Subcutaneous abdominal adipose tissue (tissue), 5 donors: ENCODE data around the gene SRC.
A peak's percentile ranks its signal among the peaks of the same experiment; 100 is the strongest.

Source experiments
- H3K27ac ChIP-seq: one replicate; pipeline ENCODE4 v1.7.0; 2013; ENCODE audit warnings: low read depth, mild to moderate bottlenecking, inconsistent platforms, low read length, moderate library complexity
- H3K27me3 ChIP-seq, 5 donors: one replicate each; pipeline ENCODE4 v1.7.0; 2013; ENCODE audit warnings: low read length in 5 of 5, inconsistent platforms in 1 of 5; ENCODE audit not compliant: control insufficient read depth in 5 of 5, insufficient read depth in 4 of 5
- H3K36me3 ChIP-seq, 5 donors: one replicate each; pipeline ENCODE4 v1.7.0; 2013; ENCODE audit warnings: low read length in 5 of 5; ENCODE audit not compliant: control insufficient read depth in 5 of 5, insufficient read depth in 5 of 5
- H3K4me1 ChIP-seq, 5 donors: one replicate each; pipeline ENCODE4 v1.7.0; 2013; ENCODE audit warnings: low read length in 5 of 5, mild to moderate bottlenecking in 3 of 5, moderate library complexity in 1 of 5; ENCODE audit not compliant: control insufficient read depth in 5 of 5, insufficient read depth in 5 of 5
- H3K4me3 ChIP-seq, 5 donors: one replicate each; pipeline ENCODE4 v1.7.0; 2013; ENCODE audit warnings: low read length in 5 of 5, low read depth in 1 of 5
- H3K9ac ChIP-seq, 5 donors: one replicate each; pipeline ENCODE4 v1.7.0; 2013; ENCODE audit warnings: low read length in 5 of 5, mild to moderate bottlenecking in 4 of 5, moderate library complexity in 3 of 5
- H3K9me3 ChIP-seq, 5 donors: one replicate each; pipeline ENCODE4 v1.7.0; 2013; ENCODE audit warnings: low read length in 5 of 5; ENCODE audit not compliant: control insufficient read depth in 5 of 5
- donor health status: healthy.
- donor health status: healthy.
- donor health status: healthy.
- donor health status: healthy.
- donor health status: healthy.

SRC gene

DNA sequence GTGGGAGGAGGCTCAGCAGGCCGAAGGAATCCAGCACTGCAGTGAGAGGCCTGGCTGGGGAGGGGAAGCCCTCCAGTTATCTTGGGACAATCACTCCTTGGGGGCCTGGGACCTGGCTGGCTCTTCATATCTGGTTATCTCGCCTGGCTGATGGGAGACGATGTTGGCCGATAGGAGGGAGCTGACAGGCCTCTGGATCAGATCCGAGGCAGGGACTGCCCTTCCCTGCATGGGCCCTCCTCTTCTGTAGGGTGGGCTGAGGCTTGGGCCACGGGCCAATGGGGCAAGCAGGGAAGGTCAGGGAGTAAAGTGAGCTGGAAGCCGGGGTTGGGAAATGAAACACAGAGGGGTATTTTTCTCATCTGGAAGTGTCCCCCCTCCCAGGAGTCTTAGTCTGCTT, 31.3 kb upstream of the SRC start:
- no peak overlapping the region for H3K4me3 ChIP-seq
- H3K27ac ChIP-seq, result peak overlapping the region; percentile 74
- H3K9me3 ChIP-seq, result no peaks in the 10 kb centered on the region
- no peaks in the 10 kb centered on the region for H3K27me3 ChIP-seq
- peak overlapping the region in 3 of 5 donors; percentile 32 to 62 (median 50) for H3K9ac ChIP-seq
- peaks cover 0 to 68% (median 42%) of the 10 kb centered on the region in 5 donors for H3K36me3 ChIP-seq
- H3K4me1 ChIP-seq, result peaks cover 9 to 26% (median 24%) of the 10 kb centered on the region in 5 donors

DNA sequence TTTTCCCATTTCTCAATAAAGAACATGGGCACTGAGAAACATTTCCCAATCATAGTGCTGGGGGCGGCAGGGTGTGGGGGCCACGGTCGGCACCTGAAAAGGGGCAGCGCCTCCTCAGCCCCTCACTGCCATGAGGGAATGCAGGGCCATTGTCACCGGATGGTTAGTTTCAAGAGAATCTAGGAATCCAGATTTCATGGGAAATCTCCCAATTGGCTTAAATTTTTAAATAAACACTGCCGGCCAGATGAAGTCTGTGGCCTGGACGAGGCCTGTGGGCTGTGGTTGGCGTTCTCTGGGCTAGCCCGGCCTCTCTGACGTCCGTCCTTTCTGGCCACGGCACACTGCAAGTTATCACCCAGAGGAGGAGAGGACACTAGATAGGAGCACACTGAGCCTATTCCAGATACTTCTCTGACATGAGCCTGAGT, 30.9 kb upstream of the SRC start:
- Histone ChIP-seq H3K27ac (peak overlapping the region; percentile 74), H3K9ac (peak overlapping the region in 4 of 5 donors; percentile 14 to 62 (median 42)), H3K4me3 (no peak overlapping the region), H3K36me3 (peaks cover 0 to 63% (median 38%) of the 10 kb centered on the region in 5 donors), H3K9me3 (no peaks in the 10 kb centered on the region), H3K4me1 (peaks cover 9 to 26% (median 24%) of the 10 kb centered on the region in 5 donors), H3K27me3 (no peaks in the 10 kb centered on the region)

DNA sequence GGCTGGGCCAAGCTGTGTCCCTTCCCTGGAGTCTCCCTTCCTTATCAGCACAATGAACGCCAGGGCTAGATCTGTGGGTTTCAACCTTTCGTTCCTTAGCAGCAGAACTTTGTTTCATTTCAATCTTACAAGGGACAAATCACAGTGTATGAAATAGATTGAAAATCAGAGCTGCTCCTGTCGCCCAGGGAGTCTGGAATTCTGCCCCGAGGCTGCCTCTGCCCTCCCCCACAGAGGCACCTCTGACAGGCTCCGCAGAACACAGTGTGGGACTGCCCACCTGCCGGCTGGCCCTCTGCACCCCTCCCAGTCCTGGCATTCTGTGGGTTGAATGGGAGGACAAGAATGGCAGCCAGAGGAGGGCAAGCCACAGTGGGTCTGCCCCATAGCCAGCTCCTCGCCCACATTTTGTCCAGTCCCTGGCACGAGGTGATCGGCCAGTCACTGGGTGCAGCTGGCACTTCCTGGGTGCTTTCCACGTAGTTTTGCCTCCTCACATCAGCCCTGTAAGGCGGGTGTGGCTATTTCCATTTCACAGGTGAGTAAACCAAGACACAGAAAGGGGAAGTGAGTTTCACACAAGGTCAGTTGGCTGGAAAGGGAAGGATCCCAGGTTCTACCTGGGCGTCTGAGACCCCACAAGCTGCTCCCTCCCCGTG, 30.4 kb upstream of the SRC start:
- Histone ChIP-seq H3K36me3 (peaks cover 0 to 58% (median 33%) of the 10 kb centered on the region in 5 donors), H3K9ac (peak overlapping the region in 4 of 5 donors; percentile 14 to 62 (median 42))

DNA sequence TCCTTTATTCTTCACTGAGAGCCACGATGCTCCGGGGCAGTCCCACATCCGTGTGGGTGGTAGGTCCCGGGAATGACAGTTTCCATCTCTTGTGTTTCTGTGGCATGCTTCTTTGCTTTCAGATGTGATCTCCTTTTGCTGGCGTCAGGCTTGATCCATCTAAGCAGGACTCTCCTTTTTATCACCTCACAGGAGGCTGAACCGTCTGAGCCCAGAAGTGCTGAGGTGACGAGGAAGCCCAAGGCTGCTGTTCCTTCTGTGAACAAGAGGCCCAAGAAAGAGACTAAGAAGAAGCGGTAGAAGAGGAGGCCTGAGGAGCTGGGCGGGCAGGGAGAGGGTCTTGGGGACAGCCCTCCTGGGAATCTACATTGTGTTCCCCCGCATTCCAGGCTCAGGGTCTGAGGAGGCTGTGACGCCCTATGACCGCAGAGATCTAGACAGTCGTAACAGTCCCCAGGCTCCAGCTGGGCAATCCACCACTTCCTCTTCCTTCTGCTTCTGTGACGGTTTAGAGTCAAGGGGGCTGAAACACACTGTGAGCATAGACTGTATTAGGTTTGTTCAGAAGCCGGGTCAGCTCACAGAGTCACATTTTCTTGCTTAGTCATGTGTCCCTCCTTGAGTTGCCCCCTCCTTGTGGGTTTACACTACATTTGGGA, 29.7 kb upstream of the SRC start:
- Histone ChIP-seq H3K9ac (peak overlapping the region in 1 of 5 donors; percentile 37), H3K27me3 (no peaks in the 10 kb centered on the region), H3K4me3 (no peak overlapping the region), H3K9me3 (no peaks in the 10 kb centered on the region), H3K4me1 (peaks cover 9 to 26% (median 24%) of the 10 kb centered on the region in 5 donors), H3K27ac (no peak overlapping the region), H3K36me3 (peaks cover 0 to 51% (median 29%) of the 10 kb centered on the region in 5 donors)

More for the DNA sequence above, 30.4 kb upstream of the SRC start:
- no peaks in the 10 kb centered on the region for H3K9me3 ChIP-seq
- no peak overlapping the region for H3K4me3 ChIP-seq
- H3K27me3 ChIP-seq, result no peaks in the 10 kb centered on the region
- H3K27ac ChIP-seq, result peak overlapping the region; percentile 74
- peaks cover 9 to 26% (median 24%) of the 10 kb centered on the region in 5 donors for H3K4me1 ChIP-seq

DNA sequence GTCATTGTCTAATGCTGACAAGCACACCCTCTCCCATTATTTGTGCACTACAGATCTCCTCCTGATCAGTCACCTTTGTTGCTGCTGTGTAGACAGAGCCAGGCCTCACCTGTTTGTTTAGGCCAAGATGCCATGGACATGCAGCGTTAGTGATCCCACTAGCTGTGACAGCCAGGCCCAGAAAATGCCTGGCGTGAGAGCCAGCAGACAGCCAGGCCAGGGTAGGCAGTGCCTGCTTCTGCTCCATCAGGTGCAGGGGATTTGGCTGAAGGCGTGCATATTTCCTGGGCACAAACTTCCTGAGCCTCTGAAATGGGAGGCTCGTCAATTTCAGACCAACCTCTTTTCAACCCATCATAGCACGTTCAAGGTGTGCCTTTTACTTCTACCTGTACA, 29.2 kb upstream of the SRC start:
- Histone ChIP-seq H3K36me3 (peaks cover 0 to 47% (median 29%) of the 10 kb centered on the region in 5 donors), H3K27me3 (no peaks in the 10 kb centered on the region), H3K9ac (no peak overlapping the region), H3K27ac (no peak overlapping the region), H3K4me1 (peaks cover 9 to 26% (median 24%) of the 10 kb centered on the region in 5 donors), H3K4me3 (no peak overlapping the region), H3K9me3 (no peaks in the 10 kb centered on the region)

DNA sequence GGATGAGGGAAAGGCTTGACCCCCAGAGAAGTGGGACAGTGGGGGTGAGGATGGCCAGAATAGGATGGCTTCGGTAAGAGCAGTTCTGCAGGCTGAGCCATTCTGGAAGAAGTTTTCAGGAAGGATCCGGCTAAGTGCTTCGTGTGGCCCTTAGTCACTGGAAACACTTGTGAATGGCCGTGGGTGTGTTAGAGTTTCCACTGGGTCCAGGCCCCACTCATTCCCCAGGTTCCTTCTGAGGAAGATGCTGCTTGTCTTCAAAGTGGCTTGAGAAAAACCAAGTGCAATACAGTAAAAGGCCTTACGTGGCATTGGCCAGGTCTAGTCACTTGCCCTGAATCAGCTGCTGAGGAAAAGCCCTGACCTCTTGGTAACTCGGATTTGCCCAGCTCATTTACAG, 28.6 kb upstream of the SRC start:
- H3K4me3 ChIP-seq, result no peak overlapping the region
- H3K27ac ChIP-seq, result no peak overlapping the region
- no peak overlapping the region for H3K9ac ChIP-seq
- H3K27me3 ChIP-seq, result no peaks in the 10 kb centered on the region
- peaks cover 9 to 26% (median 24%) of the 10 kb centered on the region in 5 donors for H3K4me1 ChIP-seq
- no peaks in the 10 kb centered on the region for H3K9me3 ChIP-seq
- peaks cover 0 to 42% (median 29%) of the 10 kb centered on the region in 5 donors for H3K36me3 ChIP-seq

DNA sequence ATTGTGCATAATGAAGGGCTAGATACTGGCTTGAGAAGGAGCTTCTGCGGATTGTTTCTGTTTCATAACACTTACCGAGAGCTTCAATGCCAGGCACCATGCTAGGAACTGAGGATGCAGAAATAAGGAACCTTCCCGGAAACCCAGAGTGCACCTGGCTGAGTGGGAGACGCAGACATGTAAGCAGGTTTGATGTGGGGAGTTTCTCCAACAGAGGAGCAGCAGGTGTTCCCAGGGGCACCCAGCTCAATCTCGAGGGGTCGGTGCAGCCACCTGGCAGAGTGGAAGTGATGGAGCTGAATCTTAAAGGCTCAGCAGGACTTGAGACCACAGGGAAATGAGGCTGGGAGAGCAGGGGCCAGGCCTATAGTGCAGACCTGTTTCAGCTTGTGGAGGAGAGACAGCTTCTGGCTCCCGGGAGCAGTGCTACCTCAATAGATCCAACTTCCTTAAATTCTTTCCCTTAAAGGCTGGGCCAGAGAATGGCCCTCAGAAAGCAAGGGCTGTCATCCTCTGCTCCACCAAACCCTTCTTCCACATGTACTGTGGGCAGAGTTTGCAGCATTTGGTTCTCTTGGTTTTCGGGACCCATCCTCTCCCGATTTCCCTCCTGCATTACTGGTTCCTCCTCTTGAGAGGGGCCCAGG, 27.8 kb upstream of the SRC start:
- peaks cover 0 to 42% (median 28%) of the 10 kb centered on the region in 5 donors for H3K36me3 ChIP-seq
- no peak overlapping the region for H3K4me3 ChIP-seq
- H3K4me1 ChIP-seq, result peaks cover 9 to 26% (median 24%) of the 10 kb centered on the region in 5 donors
- H3K9ac ChIP-seq, result peak overlapping the region in 1 of 5 donors; percentile 28
- H3K9me3 ChIP-seq, result no peaks in the 10 kb centered on the region
- no peak overlapping the region for H3K27ac ChIP-seq
- H3K27me3 ChIP-seq, result no peaks in the 10 kb centered on the region

DNA sequence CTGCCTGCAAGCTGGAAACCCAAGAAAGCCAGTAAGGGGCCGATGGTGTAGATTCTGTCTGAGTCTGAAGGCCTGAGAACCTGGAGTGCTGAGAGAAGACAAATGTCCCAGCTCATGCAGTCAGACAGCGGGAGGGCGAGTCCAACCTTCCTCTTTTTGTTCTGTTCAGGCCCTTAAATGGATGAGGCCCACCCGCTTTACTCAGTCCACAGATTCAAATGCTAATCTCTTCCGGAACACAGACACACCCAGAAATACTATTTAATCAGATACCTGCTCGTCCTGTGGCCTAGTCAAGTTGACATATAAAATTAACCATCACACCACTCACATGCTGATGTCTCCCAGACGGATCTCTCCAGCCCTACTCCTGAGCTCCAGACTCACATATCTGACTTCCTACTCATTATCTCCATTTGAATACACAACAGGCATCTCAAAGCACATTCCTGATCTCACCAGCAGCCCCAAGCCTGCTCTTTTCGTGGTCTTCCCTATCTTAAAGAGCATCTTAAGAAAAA, 26.7 kb upstream of the SRC start:
- Histone ChIP-seq H3K9ac (no peak overlapping the region), H3K27me3 (no peaks in the 10 kb centered on the region), H3K9me3 (no peaks in the 10 kb centered on the region), H3K36me3 (peaks cover 0 to 42% (median 28%) of the 10 kb centered on the region in 5 donors), H3K27ac (no peak overlapping the region), H3K4me1 (peaks cover 6 to 20% (median 17%) of the 10 kb centered on the region in 5 donors), H3K4me3 (no peak overlapping the region)

DNA sequence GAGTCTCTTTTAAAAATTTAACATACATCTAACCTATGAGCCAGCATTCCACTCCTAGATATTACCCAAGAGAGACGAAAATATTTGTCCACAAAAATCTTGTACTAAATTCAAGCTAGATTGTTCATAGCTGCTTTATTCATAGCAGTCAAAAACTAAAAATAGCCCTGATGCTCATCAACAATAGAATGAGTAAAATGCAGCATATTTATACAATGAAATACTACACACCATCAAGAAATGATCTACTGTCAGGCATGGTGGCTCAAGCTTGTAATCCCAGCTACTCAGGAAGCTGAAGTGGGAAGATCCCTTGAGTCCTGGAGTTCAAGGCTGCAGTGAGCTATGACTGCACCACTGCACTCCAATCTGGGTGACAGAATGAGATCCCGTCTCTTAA, 22.0 kb upstream of the SRC start:
- no peak overlapping the region for H3K9ac ChIP-seq
- H3K4me1 ChIP-seq, result peaks cover 0 to 11% (median 6%) of the 10 kb centered on the region in 5 donors
- no peak overlapping the region for H3K4me3 ChIP-seq
- H3K27ac ChIP-seq, result no peak overlapping the region
- peaks cover 0 to 4% (median 0%) of the 10 kb centered on the region in 5 donors for H3K36me3 ChIP-seq
- no peaks in the 10 kb centered on the region for H3K27me3 ChIP-seq
- no peaks in the 10 kb centered on the region for H3K9me3 ChIP-seq
